Right lobe of liver (tissue), 4 donors: ENCODE results near the gene RCOR3.

Experiments used
- CTCF ChIP-seq, 4 donors: fragments of 200-600 bp in 3 of 4; fragments of 450-650 bp in 1 of 4; IDR thresholded peaks; one replicate each; pipeline versions ENCODE4 v1.5.1 to v1.8.0; 2016 to 2022; ENCODE audit warnings: antibody characterized with exemption in 4 of 4, mild to moderate bottlenecking in 2 of 4
- POLR2A ChIP-seq: fragments of 450-650 bp; IDR thresholded peaks from one replicate; pipeline ENCODE4 v1.6.1; 2017; ENCODE audit warnings: antibody characterized with exemption, mild to moderate bottlenecking
- donor health status: DM: no; HTN: no; CAD: no.
- donor health status: DM: no; HTN: no; CAD: no.
- donor health status: DM: no; HTN: yes; CAD: no.

- no peak for TF ChIP-seq POLR2A
- TF ChIP-seq CTCF (IDR thresholded peaks at IDR 0.05), result no peak
These were observed 75.8 kb downstream of the RCOR3 start for GRCh38 chr1:211334986-211335385.
